Neural progenitor cell (in vitro differentiated cells): ENCODE measurements around the gene CFAP221.

ENCODE experiments used
- EZH2 ChIP-seq: fragments of 200-600 bp; sonication (generic); IDR thresholded peaks from 2 replicates; pipeline ENCODE4 v1.6.1; 2017; ENCODE audit warnings: antibody characterized with exemption, mild to moderate bottlenecking, moderate library complexity
- TF ChIP-seq, protein P1 (sequence below): fragments of 200-600 bp; sonication (generic); IDR thresholded peaks from 2 replicates; pipeline ENCODE4 v1.5.1; 2017; ENCODE audit warnings: antibody characterized with exemption, mild to moderate bottlenecking

DNA sequence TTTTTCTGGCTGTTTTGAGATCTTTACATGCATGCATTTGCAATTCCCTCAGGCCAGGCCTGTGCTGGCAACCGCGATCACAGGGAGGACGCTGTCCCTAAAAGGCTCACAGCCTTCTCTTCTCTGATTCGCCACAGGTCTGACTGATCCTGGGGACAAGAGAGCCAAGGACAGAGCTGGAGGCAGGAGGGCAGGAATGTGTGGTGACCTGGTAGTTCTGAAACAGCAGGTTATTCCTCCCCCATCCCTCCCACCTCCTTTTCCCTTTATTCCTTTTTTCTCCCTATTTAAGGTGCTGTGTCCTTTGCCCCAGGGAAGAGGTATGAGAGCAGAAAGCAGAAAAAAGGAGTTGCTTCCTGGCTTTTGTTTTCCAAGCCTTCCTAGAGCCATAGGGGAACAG, 156.6 kb downstream of the CFAP221 start:
- TF ChIP-seq, protein P1, sequence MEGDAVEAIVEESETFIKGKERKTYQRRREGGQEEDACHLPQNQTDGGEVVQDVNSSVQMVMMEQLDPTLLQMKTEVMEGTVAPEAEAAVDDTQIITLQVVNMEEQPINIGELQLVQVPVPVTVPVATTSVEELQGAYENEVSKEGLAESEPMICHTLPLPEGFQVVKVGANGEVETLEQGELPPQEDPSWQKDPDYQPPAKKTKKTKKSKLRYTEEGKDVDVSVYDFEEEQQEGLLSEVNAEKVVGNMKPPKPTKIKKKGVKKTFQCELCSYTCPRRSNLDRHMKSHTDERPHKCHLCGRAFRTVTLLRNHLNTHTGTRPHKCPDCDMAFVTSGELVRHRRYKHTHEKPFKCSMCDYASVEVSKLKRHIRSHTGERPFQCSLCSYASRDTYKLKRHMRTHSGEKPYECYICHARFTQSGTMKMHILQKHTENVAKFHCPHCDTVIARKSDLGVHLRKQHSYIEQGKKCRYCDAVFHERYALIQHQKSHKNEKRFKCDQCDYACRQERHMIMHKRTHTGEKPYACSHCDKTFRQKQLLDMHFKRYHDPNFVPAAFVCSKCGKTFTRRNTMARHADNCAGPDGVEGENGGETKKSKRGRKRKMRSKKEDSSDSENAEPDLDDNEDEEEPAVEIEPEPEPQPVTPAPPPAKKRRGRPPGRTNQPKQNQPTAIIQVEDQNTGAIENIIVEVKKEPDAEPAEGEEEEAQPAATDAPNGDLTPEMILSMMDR = no peak
- TF ChIP-seq EZH2 = peak; percentile 41
